Hypothalamus (tissue), 51 donors: ENCODE results near the gene FUT8.

ENCODE experiments used
- DNase-seq, 51 donors: peaks; one replicate each; lab custom pipeline; 2025; lab: John Stamatoyannopoulos, UW

The FUT8 gene

GRCh38 chr14:65486863-65487262 is 74.3 kb downstream of the FUT8 start:
- no peak for DNase-seq

GRCh38 chr14:65487783-65488494 is 75.4 kb downstream of the FUT8 start:
- DNase-seq, result no peak

GRCh38 chr14:65491274-65491673 is 78.7 kb downstream of the FUT8 start:
- DNase-seq, result no peak

GRCh38 chr14:65492266-65492665 is 79.7 kb downstream of the FUT8 start:
- DNase-seq, result no peak

- DNase-seq, result no peak
Observed at GRCh38 chr14:65495196-65495595, 82.7 kb downstream of the FUT8 start.

- no peak for DNase-seq
Observed at GRCh38 chr14:65496178-65496993, 83.9 kb downstream of the FUT8 start.

- no peak for DNase-seq
Observed at GRCh38 chr14:65499138-65499537, 86.6 kb downstream of the FUT8 start.

GRCh38 chr14:65500075-65500474 is 87.5 kb downstream of the FUT8 start:
- no peak for DNase-seq

GRCh38 chr14:65501328-65501727 is 88.8 kb downstream of the FUT8 start:
- DNase-seq, result no peak

- DNase-seq, result no peak
Observed at GRCh38 chr14:65502676-65503124, 90.2 kb downstream of the FUT8 start.

- DNase-seq, result no peak
Observed at GRCh38 chr14:65503771-65504170, 91.2 kb downstream of the FUT8 start.

- no peak for DNase-seq
Observed at GRCh38 chr14:65506801-65507200, 94.3 kb downstream of the FUT8 start.

- no peak for DNase-seq
Observed at GRCh38 chr14:65509842-65510241, 97.3 kb downstream of the FUT8 start.

- no peak for DNase-seq
Observed at GRCh38 chr14:65513671-65514070, 101.1 kb downstream of the FUT8 start.

GRCh38 chr14:65517635-65518542 is 105.4 kb downstream of the FUT8 start:
- no peak for DNase-seq

- no peak for DNase-seq
Observed at GRCh38 chr14:65528069-65528468, 115.5 kb downstream of the FUT8 start.

GRCh38 chr14:65531148-65531547 is 118.6 kb downstream of the FUT8 start:
- DNase-seq, result no peak

- no peak for DNase-seq
Observed at GRCh38 chr14:65533736-65534404, 121.3 kb downstream of the FUT8 start.

GRCh38 chr14:65536781-65537423 is 124.4 kb downstream of the FUT8 start:
- DNase-seq, result no peak

GRCh38 chr14:65548878-65549277 is 136.3 kb downstream of the FUT8 start:
- DNase-seq, result no peak
